Measurements from ENCODE around the gene MELTF. TPM values are rescaled to one million over a fixed set of nuclear protein-coding genes. Genes with fewer than 3 reads are reported as not detected.

MELTF gene
- total and polyA plus RNA-seq, 2 of the 13 experiments (the other 11 are each of a cell fraction or from before 2014, with no cell fraction given), result 3.2 to 7.5 TPM

- TF ChIP-seq AFF4 (CRISPR knock-in tag; IDR thresholded peaks at IDR 0.05) (no peak), SNAPC5 (CRISPR knock-in tag; IDR thresholded peaks at IDR 0.05; ENCODE audit: borderline replicate concordance) (no peak), MED1 (CRISPR knock-in tag; IDR thresholded peaks at IDR 0.05) (no peak), ZNF33A (CRISPR knock-in tag; IDR thresholded peaks at IDR 0.05; ENCODE audit: borderline replicate concordance) (no peak), KDM5A (IDR thresholded peaks at IDR 0.05; ENCODE audit: borderline replicate concordance, low read length) (no peak), ZNF784 (CRISPR knock-in tag; IDR thresholded peaks at IDR 0.05; ENCODE audit: borderline replicate concordance) (no peak), ZBTB7A (CRISPR knock-in tag; IDR thresholded peaks at IDR 0.05) (no peak), AHDC1 (CRISPR knock-in tag; IDR thresholded peaks at IDR 0.05; ENCODE audit: borderline replicate concordance) (no peak), PCBP2 (optimal IDR thresholded peaks at IDR 0.05; ENCODE audit: low read depth, low read length, poor library complexity, severe bottlenecking) (no peak), BCL3 (CRISPR knock-in tag; IDR thresholded peaks at IDR 0.05) (no peak), ZNF790 (CRISPR knock-in tag; IDR thresholded peaks at IDR 0.05; ENCODE audit: borderline replicate concordance) (no peak)
Observed at GRCh38 chr3:197011780-197012539, 17.7 kb downstream of the MELTF start (continued).

Measured in HepG2 (cell line).